Measurements from ENCODE around the gene TANC1. TPM values are rescaled to one million over a fixed set of nuclear protein-coding genes. Genes with fewer than 3 reads are reported as not detected.

TANC1 gene
- total RNA-seq, 1 donor, result 74.7 TPM

- no peak for DNase-seq (ENCODE audit: low read depth)
- TF ChIP-seq CTCF (IDR thresholded peaks at IDR 0.05; ENCODE audit: insufficient read depth, low read depth, low read length), result no peak
- no peak overlapping the region for H3K4me3 ChIP-seq (ENCODE audit: low read depth, low read length)
Observed at GRCh38 chr2:159228081-159228581, 259.7 kb downstream of the TANC1 start.

- no peak for DNase-seq (ENCODE audit: low read depth)
- no peak for TF ChIP-seq CTCF (IDR thresholded peaks at IDR 0.05; ENCODE audit: insufficient read depth, low read depth, low read length)
- no peak overlapping the region for H3K4me3 ChIP-seq (ENCODE audit: low read depth, low read length)
Observed at GRCh38 chr2:159229476-159230144, 261.2 kb downstream of the TANC1 start.

- DNase-seq (ENCODE audit: low read depth), result no peak
Observed at GRCh38 chr2:159230145-159230877, 261.9 kb downstream of the TANC1 start.

GRCh38 chr2:159232456-159233170 is 264.2 kb downstream of the TANC1 start:
- DNase-seq (ENCODE audit: low read depth), result no peak
- no peak for TF ChIP-seq CTCF (IDR thresholded peaks at IDR 0.05; ENCODE audit: insufficient read depth, low read depth, low read length)
- H3K4me3 ChIP-seq (ENCODE audit: low read depth, low read length), result no peak overlapping the region

More at GRCh38 chr2:159230145-159230877, 261.9 kb downstream of the TANC1 start:
- H3K4me3 ChIP-seq (ENCODE audit: low read depth, low read length), result no peak overlapping the region
- TF ChIP-seq CTCF (IDR thresholded peaks at IDR 0.05; ENCODE audit: insufficient read depth, low read depth, low read length), result no peak

- no peak for TF ChIP-seq CTCF (IDR thresholded peaks at IDR 0.05; ENCODE audit: insufficient read depth, low read depth, low read length)
- no peak for DNase-seq (ENCODE audit: low read depth)
- H3K4me3 ChIP-seq (ENCODE audit: low read depth, low read length), result no peak overlapping the region
Observed at GRCh38 chr2:159234868-159235267, 266.4 kb downstream of the TANC1 start.

- no peak for DNase-seq (ENCODE audit: low read depth)
- no peak for TF ChIP-seq CTCF (IDR thresholded peaks at IDR 0.05; ENCODE audit: insufficient read depth, low read depth, low read length)
- no peak overlapping the region for H3K4me3 ChIP-seq (ENCODE audit: low read depth, low read length)
Observed at GRCh38 chr2:159243529-159243928, 275.1 kb downstream of the TANC1 start.
